Colonic mucosa (tissue), 4 donors: Measurements from ENCODE around the gene TBC1D3D. TPM values are rescaled to one million over a fixed set of nuclear protein-coding genes. Genes with fewer than 3 reads are reported as not detected.
"Not testable (repeated sequence)": the region's sequence is repeated elsewhere in the genome, so short reads cannot be mapped to it uniquely, and the experiment has no call there.

Experiments used
- DNase-seq: peaks from one replicate; pipeline ENCODE4 v3.0.0-alpha.2; 2020
- H3K27ac ChIP-seq: fragments of 200-600 bp; one replicate; pipeline ENCODE4 v1.8.0; 2021
- H3K27me3 ChIP-seq: fragments of 200-600 bp; one replicate; pipeline ENCODE4 v1.8.0; 2021
- H3K36me3 ChIP-seq: fragments of 200-600 bp; one replicate; pipeline ENCODE4 v1.8.0; 2021
- H3K4me1 ChIP-seq: fragments of 200-600 bp; one replicate; pipeline ENCODE4 v1.8.0; 2021; ENCODE audit warnings: mild to moderate bottlenecking
- H3K4me3 ChIP-seq: fragments of 200-600 bp; one replicate; pipeline ENCODE4 v1.8.0; 2021
- H3K9ac ChIP-seq, 2 donors: one replicate each; pipeline ENCODE4 v1.7.0; 2013; ENCODE audit warnings: control low read depth in 2 of 2, low read depth in 2 of 2, low read length in 2 of 2
- H3K9me3 ChIP-seq: fragments of 200-600 bp; one replicate; pipeline ENCODE4 v1.8.0; 2021
- intact Hi-C: fragments of 100-400 bp; cut with DNase I; formaldehyde crosslinking; loops from one replicate; pipeline ENCODE4 v1.14.1; 2022
- total RNA-seq, 2 donors: library from RNA; stranded (reverse); fragmentation: NEBNext Ultra II Directional in 1 of 2; extraction: Animal tissue kit (Norgen Biotek cat#: 25700) in 1 of 2; gene quantifications; one replicate each; pipeline ENCODE4 v1.2.1, GENCODE V29; 2021
- donor health status: healthy.
- donor health status: DM: no; HTN: no; CAD: no.
- donor health status: DM: no; HTN: no; CAD: no.

The TBC1D3D gene
- total RNA-seq: under 1 TPM; 0.37 to 0.54 TPM

- H3K4me1 ChIP-seq, H3K27ac ChIP-seq, DNase-seq, H3K36me3 ChIP-seq, H3K9me3 ChIP-seq, intact Hi-C loops, H3K27me3 ChIP-seq, H3K9ac ChIP-seq, H3K4me3 ChIP-seq: not testable (repeated sequence)
Measured at GRCh38 chr17:38003676-38004075, at the start of gene TBC1D3D. TSS of gene TBC1D3D (plus strand) at chr17:38003976. CDS start at chr17:38005561, 1,585 bp downstream.

- H3K27me3 ChIP-seq, intact Hi-C loops, H3K9me3 ChIP-seq, H3K4me3 ChIP-seq, H3K36me3 ChIP-seq, H3K4me1 ChIP-seq, H3K27ac ChIP-seq, H3K9ac ChIP-seq, DNase-seq: not testable (repeated sequence)
Measured at GRCh38 chr17:37988960-37989359, 14.8 kb upstream of the TBC1D3D start, which contains the start of gene TBC1D3L. TSS of gene TBC1D3L (minus strand) at chr17:37989060. CDS start at chr17:37987520, 1,540 bp downstream.

Other genes with a start within 250 kb of the TBC1D3D start
- gene TBC1D3K, start 79.6 kb upstream of the TBC1D3D start, total RNA-seq: not detected
- gene TBC1D3L, start 14.9 kb upstream of the TBC1D3D start, total RNA-seq: 10 to 100 TPM; 14.8 to 16.7 TPM
- not detected for gene TBC1D3C, start 64.7 kb downstream of the TBC1D3D start, total RNA-seq
- not detected for gene TBC1D3E, start 124.0 kb downstream of the TBC1D3D start, total RNA-seq
- not detected for gene TBC1D3, start 188.6 kb downstream of the TBC1D3D start, total RNA-seq